Stimulated activated CD8-positive, alpha-beta memory T cell treated with anti-CD3 and anti-CD28 coated beads, Interleukin-2, amount 100 ng/mL, for 48 hours (primary cell): Measurements from ENCODE around the gene CFC1.
"Not testable (repeated sequence)": the region's sequence is repeated elsewhere in the genome, so short reads cannot be mapped to it uniquely, and the experiment has no call there.

Experiments used
- DNase-seq, 2 donors: peaks; one replicate each; pipeline ENCODE4 v3.0.0-alpha.2; 2020; ENCODE audit warnings: low read depth in 2 of 2

The CFC1 gene

GRCh38 chr2:130599393-130599792 lies at the start of gene CFC1:
Gene CFC1 (minus strand): TSS chr2:130599575. CDS start chr2:130599287, 288 bp downstream.
- DNase-seq, result not testable (repeated sequence)

- DNase-seq, result not testable (repeated sequence)
Measured at GRCh38 chr2:130641688-130642087, 42.3 kb upstream of the CFC1 start.

DNA sequence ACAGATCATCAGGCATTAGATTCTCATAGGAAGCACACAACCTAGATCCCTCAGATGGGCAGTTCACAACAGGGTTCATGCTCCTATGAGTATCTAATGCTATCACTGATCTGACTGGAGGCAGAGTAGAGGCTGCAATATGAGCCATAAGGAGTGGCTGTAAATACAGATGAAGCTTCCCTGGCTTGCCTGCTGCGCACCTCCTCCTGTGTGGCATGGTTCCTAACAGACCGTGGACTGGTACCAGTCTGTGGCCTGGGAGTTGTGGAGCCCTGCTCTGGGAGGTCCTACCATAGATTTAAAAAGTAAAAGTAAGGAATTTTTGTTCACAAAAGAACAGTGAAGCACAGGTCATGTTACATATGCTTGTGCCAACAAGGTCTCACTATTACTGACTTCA lies 39.6 kb upstream of the CFC1 start:
- DNase-seq, result not testable (repeated sequence)

DNA sequence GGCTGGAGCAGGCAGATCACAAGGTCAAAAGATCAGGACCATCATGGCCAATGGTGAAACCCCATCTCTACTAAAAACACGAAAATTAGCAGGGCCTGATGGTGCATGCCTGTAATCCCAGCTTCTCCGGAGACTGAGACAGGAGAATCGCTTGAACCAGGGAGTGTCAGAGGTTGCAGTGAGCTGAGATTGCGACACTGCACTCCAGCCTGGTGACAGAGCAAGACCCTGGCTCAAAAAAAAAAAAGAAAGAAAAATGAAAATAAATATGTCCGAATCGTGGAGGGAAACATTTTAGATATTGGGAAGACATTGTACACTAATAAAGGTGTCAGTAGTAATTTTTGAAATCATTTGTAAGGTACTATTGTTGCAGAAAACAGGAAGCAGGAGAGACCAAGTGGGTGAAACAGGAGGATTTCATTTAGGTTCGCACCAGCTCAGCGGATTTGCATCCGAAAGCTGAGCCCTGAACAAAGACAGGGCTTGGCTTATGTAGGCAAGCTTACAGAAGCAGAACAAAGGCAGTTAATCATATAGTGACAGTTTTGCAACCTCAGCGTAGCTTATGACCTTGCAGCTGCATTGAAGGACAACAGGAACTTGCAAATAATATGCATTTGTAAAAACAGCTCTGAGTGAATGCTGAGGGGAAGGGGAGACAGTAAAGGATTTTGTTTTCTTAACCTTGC lies 29.6 kb upstream of the CFC1 start:
- not testable (repeated sequence) for DNase-seq

DNA sequence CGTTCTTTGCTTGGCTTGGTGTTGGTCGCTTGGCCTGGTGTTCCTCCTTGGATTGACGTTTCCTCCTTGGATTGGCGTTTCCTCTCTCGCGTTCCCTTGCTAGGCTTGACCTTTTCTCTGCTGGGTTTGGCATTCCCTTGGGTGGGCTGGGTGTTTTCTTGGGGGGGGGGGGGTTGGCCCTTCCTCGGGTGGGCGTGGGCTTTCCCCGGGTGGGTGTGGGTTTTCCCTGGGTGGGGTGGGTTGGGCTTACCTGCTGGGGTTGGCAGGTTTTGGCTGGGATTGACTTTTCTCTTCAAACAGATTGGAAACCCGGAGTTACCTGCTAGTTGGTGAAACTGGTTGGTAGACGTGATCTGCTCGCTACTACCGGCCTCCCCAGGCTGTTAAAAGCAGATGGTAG lies 11.8 kb upstream of the CFC1 start, which contains the start of gene POTEJ:
Gene POTEJ (plus strand): TSS at position 301 of the 400 bp plus-strand sequence. CDS start 93 bp downstream, at position 394.
- not testable (repeated sequence) for DNase-seq

- not testable (repeated sequence) for DNase-seq
Measured at GRCh38 chr2:130610486-130610885, 11.1 kb upstream of the CFC1 start.

DNA sequence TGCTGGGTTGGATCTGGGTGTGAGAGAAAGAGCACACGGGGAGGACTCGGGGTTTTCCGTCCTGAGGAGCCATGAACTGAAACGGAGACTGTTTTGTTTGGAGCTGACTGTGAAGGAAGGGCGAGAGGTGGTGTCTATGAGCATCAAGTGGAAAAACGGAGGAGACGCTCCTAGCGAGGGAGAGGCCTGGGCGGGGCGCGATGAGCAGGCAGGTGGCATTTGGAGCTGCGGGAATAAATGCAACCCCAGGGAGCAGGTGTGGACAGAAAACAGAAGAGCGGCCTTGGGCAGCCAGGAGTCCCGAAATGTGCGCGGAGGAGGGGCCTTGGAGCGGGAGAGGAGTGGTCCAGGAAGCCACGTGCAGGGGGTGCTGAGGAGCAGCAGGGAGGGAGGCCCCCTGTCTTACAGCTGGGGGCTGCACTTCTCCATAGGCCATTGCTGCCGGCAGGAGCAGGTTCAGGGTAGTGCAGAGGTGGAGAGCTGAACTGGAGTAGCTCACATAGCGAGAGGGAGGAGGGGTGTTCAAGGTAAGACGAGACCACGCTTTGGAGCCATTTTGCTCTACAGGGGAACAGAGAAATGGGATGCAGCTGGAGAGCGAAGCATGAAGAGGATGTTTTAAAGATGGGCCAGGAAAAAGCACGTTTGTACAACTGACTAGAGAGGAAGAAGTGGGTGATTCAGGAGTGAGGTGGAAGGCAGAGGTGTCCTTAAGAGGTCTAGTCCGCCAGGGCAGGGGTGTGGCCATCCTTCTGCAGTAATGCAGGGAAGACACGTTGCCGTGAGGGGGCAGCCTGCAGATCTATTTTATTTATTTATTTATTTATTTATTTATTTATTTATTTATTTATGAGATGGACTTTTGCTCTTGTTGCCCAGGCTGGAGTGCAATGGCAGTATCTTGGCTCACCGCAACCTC lies 9.9 kb upstream of the CFC1 start:
- not testable (repeated sequence) for DNase-seq

DNA sequence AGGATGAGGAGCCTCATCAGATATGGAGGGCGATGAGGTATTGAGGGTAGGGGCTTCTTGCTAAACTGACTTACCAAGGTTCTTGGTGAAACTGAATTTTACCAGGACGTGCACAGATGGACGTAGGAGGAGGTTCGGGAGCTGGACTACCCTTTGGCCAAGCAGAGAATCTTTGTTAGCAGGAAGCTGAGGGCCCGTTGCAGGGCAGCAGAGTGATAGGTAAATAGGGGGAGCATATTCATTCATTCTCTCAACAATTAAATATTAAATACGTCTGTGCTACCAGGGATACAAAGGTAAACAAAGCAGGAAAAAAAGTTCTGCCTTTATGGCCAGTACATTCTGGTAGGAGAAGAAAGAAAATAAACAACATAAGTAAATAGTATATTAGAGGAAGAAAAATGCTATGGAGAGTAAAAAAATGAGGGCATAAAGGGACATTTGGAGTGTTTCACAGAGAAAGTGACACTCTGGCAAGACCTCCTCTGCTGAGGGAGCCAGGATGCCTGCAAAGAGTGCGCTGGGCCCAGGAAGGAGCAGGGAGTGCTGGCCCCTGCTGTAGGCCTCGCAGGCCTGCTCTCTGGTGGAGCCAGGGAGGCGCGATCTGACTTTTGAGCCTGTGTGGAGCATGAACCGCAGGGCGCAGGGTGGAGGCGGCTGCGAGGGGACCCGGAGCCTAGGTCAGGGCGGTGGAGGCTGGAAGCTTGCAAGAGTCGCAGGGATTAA lies 9.1 kb upstream of the CFC1 start:
- not testable (repeated sequence) for DNase-seq

DNA sequence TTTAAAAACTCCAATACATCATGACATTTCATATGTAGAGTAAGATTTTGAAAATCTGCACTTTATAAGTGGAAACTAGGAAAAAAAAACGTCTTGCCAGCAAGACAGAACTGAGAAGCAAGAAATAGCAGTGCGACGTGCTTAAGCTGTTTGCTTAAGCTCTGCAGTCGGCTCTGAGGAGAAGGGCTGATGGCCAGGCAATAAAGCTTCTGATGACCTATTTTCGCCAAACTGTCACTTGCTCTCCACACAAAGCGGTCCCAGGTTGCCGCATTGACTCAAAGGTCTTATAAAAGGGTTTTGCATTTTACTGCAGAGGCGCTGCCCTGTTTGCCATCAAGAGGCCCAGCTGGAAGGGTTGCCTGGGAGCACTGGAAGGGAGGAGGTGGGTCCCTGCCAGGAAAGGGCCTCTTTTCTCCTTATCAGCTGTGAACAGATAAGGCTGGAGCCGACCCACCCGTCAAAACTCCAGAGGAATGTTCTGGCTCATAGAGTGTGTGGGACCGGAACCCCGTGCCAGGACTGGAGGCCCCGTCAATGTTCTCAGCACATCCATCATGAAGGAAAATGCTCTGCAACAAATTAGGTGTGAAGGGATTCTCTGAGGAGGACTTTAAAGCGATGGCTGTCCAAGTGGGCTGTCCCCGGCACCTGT lies 2.4 kb upstream of the CFC1 start:
- DNase-seq, result not testable (repeated sequence)

GRCh38 chr2:130599926-130600325 lies 551 bp upstream of the CFC1 start:
- DNase-seq, result not testable (repeated sequence)

DNA sequence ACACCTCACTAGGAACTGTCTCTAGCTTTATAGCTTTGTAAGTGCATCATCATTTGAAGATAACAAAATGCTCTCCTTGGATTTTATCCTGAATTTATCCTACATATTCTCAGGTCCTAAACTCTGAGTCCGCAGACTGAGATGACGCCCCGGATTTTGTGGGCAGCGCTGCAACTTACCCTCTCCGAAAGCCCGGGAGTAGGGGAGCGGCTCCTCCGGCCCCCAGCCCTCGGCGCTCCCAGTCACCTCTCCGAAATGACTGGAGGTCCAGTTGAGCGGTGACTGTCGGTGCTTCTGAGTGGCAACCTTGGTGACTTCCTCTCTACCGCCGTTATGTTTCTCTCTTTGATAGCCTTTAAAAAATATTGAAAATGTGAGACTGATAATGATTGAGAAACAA lies 912 bp downstream of the CFC1 start:
- DNase-seq, result not testable (repeated sequence)

DNA sequence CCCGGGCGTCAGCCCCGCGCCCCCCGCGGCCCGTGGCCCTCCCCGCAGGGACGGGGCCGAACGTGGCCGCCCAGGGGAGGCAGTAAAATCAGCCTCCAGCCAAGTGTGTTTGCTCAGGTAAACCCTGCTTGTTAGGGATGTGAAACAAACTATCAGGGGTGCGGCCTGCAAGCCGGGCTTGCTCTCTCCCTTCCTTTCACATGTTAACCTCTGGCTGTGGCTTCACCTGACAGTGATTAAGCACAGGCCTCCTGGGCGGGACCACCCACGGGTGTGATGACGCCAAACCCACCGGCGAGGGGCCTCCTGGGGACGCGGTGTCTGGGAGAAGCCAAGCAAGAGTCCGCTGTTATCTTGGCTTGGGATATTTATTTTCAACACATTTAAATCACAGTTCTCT lies 1.4 kb downstream of the CFC1 start:
- DNase-seq, result not testable (repeated sequence)

DNA sequence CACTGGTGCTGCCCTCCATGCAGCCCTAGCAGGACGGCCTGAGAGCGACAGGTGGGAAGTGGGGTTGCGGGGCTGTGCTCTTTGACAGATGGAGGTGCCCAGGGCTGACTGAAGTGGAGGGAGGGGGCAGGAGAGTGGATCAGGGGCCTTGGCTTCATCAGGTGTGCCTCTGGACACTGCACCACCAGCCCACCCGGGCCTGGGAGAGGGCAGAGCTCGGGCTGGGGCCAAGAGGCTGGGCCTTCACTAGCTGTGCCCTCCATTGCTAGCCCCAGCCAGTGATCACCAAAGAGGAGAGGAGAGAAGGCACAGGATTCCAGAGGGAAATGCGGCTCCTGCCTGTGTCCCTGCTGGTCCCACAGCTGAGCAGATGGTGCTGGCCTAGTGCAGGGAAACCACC lies 2.6 kb downstream of the CFC1 start:
- DNase-seq, result not testable (repeated sequence)

DNA sequence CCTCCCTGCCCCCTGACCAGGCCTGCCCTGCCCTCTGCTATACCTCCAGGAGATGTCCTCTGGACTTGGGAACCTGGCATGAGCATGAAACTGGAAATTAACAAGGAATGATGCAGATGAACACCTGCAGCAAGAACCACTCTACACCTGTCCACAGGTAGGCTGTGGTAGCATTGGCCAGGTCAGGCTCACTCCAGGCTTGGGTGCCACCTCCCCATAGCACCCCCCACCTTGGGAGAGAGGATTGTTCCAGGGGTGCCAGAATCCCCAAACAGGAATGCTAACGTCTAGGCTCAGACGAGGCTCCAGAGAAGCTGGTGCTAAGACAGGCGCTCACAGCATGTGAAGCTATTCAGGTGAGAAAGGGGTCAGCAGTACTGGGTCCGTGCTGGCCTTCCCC lies 5.4 kb downstream of the CFC1 start:
- not testable (repeated sequence) for DNase-seq

DNA sequence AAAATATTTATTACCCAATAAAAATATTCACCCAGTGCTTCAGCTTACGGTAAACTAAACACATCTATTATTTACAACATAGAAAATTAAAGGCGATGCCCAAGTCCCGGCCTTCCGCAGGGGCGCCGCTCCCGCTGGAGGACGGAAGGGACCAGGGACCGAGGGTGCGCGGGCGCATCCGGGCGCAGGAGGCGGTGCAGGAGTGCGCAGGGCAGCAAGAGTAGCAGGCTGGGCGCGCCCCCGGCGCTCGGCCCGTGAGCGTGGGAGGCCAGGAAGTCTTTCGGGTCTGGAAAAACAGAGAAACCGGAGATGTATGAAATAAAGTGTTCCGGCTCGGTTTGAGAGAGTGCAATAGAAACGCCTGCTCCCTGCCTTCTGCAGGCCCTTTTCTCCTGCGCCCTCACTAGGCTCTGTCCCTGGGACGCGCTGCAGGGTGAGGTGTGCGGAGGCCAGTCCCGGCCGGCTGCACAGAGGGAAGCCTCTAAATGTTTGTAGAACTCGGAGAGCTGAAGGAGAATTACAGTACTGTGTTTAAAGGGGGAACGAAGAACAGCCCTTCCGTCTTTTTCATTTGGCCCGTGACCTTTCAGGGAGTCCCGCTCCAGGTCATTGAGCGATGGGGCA lies 6.5 kb downstream of the CFC1 start:
- not testable (repeated sequence) for DNase-seq

DNA sequence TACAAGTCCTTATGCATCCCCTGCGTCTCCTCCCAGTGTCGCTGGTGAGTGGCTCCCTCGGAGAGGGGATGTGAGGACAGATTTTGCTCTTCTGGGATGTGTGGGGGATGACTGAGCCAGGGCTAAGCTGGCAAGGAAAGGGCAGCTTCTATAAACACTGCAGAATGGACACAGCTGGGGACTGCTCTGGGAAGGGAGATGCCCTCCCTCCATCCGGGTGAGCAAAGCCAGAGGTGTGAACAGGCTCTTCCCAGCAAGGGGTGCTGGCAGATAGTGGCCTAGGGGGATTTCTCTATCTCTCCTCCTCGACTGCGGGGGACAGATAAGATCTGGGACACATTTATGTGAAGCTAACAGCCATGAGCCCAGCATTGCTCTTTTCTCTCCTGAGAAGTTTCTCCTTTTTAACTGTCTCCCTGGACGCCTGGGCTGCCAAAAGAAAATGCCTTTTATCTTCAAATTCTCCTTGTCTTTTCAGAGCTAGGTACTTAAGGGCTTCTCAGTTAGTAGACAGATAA lies 8.5 kb downstream of the CFC1 start:
- DNase-seq, result not testable (repeated sequence)

DNA sequence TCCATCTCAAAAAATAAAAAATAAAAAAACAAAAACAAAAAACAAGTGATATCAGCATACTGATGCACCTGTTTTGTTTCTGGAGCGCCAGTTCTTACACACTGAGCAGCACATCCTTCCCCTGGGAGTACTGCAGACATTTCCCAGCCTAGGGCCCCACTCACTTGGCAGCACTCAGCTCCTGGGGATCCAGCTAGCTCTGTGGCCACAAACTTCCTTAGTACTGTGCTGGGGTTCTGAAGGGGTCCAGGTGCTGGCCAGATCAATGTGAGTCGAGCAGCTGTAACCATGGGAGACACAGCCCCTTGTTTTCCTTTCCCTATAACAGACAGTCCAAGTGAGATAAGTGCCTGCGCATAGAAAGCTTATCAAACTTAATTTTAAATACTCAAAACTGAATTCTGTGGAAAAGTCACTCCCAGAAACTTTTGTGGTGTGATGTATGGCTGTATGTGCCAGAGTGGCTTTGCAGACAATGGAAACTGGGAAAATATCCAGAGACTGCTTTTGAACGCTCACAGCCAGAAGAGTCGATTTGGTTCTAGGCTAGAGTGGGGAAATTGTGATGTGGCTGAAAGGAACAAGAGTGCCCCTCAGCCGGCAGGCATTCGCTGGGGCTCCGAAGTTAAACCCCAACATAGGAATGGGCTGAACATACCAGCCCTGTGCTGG lies 9.1 kb downstream of the CFC1 start:
- not testable (repeated sequence) for DNase-seq

- not testable (repeated sequence) for DNase-seq
Measured at GRCh38 chr2:130588688-130589458, 10.5 kb downstream of the CFC1 start.

- DNase-seq, result not testable (repeated sequence)
Measured at GRCh38 chr2:130584726-130585125, 14.6 kb downstream of the CFC1 start.
